GM19240 (cell line): ENCODE measurements around the gene EREG.

Experiments
- DNase-seq: peaks from one replicate; pipeline ENCODE4 v3.0.0; 2011; ENCODE audit warnings: low spot score; ENCODE audit not compliant: insufficient read length

EREG gene

GRCh38 chr4:74424111-74424510, 59.2 kb downstream of the EREG start:
- no peak for DNase-seq

GRCh38 chr4:74426101-74426500, 61.2 kb downstream of the EREG start:
- no peak for DNase-seq

GRCh38 chr4:74428276-74428675, 63.3 kb downstream of the EREG start:
- no peak for DNase-seq

GRCh38 chr4:74431113-74431826, 66.3 kb downstream of the EREG start:
- DNase-seq: no peak

- no peak for DNase-seq
Measured at GRCh38 chr4:74433043-74433442, 68.1 kb downstream of the EREG start.

GRCh38 chr4:74433541-74434172, 68.7 kb downstream of the EREG start:
- no peak for DNase-seq

- DNase-seq: no peak
Measured at GRCh38 chr4:74435296-74435695, 70.4 kb downstream of the EREG start.

- DNase-seq: no peak
Measured at GRCh38 chr4:74437866-74438265, 72.9 kb downstream of the EREG start.
